WTC11 (cell line): ENCODE measurements around the gene ZNG1F.
"Not testable (repeated sequence)": the region's sequence is repeated elsewhere in the genome, so short reads cannot be mapped to it uniquely, and the experiment has no call there.

Source experiments
- CTCF ChIP-seq: fragments of 200-600 bp; IDR thresholded peaks from 2 replicates; pipeline ENCODE4 v1.8.0; 2022; ENCODE audit warnings: antibody characterized with exemption
- GRHL2 ChIP-seq: fragments of 250-450 bp; sonication (Bioruptor Pico); IDR thresholded peaks from 2 replicates; pipeline ENCODE4 v1.8.0; 2022; ENCODE audit warnings: mild to moderate bottlenecking, moderate library complexity; ENCODE audit not compliant: insufficient replicate concordance, severe bottlenecking
- IRF1 ChIP-seq: sonication (generic); formaldehyde crosslinking; IDR thresholded peaks from 2 replicates; pipeline ENCODE4 v1.8.0; 2023; ENCODE audit warnings: missing genetic modification reagents
- RORB ChIP-seq: fragments of 250-450 bp; sonication (Bioruptor Pico); IDR thresholded peaks from 2 replicates; pipeline ENCODE4 v1.9.0; 2021; ENCODE audit warnings: mild to moderate bottlenecking
- USF2 ChIP-seq: sonication (generic); formaldehyde crosslinking; IDR thresholded peaks from 2 replicates; pipeline ENCODE4 v1.8.1; 2023; ENCODE audit warnings: mild to moderate bottlenecking, missing genetic modification reagents, moderate library complexity
- ZNF263 ChIP-seq: sonication (generic); formaldehyde crosslinking; IDR thresholded peaks from 2 replicates; pipeline ENCODE4 v1.8.1; 2022; ENCODE audit warnings: low read depth, mild to moderate bottlenecking, moderate library complexity, missing genetic modification reagents
- TF ChIP-seq, protein P1 (sequence below): sonication (generic); formaldehyde crosslinking; conservative IDR thresholded peaks from 2 replicates; pipeline ENCODE4 v1.8.1; 2022; ENCODE audit warnings: mild to moderate bottlenecking, missing genetic modification reagents

- TF ChIP-seq, protein P1, sequence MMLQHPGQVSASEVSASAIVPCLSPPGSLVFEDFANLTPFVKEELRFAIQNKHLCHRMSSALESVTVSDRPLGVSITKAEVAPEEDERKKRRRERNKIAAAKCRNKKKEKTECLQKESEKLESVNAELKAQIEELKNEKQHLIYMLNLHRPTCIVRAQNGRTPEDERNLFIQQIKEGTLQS (CRISPR knock-in tag) = not testable (repeated sequence)
- TF ChIP-seq IRF1 (CRISPR knock-in tag); GRHL2 (CRISPR knock-in tag); USF2; CTCF; RORB; ZNF263 (CRISPR knock-in tag): not testable (repeated sequence)
Measured at GRCh38 chr9:41119311-41119710, 69.8 kb downstream of the ZNG1F start.
